NT2/D1 (cell line): ENCODE measurements around the gene RFLNA.
A peak's percentile ranks its signal among the peaks of the same experiment; 100 is the strongest.

Experiments used
- DNase-seq: peaks from one replicate; pipeline ENCODE4 v3.0.0-alpha.2; 2011; ENCODE audit warnings: low read depth, low spot score
- H3K27me3 ChIP-seq: 2 replicates; pipeline ENCODE4 v1.6.0; 2011; ENCODE audit warnings: mild to moderate bottlenecking; ENCODE audit not compliant: insufficient read length, insufficient read depth
- H3K36me3 ChIP-seq: 2 replicates; pipeline ENCODE4 v1.6.1; 2011; ENCODE audit warnings: mild to moderate bottlenecking, low read length, mixed read lengths; ENCODE audit not compliant: insufficient read depth, insufficient read length
- H3K4me1 ChIP-seq: 2 replicates; pipeline ENCODE4 v1.5.1; 2011; ENCODE audit not compliant: insufficient read depth, insufficient read length
- H3K4me3 ChIP-seq: 2 replicates; pipeline ENCODE4 v1.5.1; 2011; ENCODE audit warnings: low read depth; ENCODE audit not compliant: insufficient read length
- H3K9ac ChIP-seq: 2 replicates; pipeline ENCODE4 v1.6.0; 2011; ENCODE audit warnings: low read depth; ENCODE audit not compliant: insufficient read length
- H3K9me3 ChIP-seq: 2 replicates; pipeline ENCODE4 v1.5.1; 2011; ENCODE audit warnings: mild to moderate bottlenecking, low read length; ENCODE audit not compliant: insufficient read depth
- SUZ12 ChIP-seq: IDR thresholded peaks from 2 replicates; pipeline ENCODE4 v1.6.1; 2011; ENCODE audit not compliant: insufficient read length, insufficient read depth; ENCODE audit errors: extremely low read depth
- YY1 ChIP-seq: IDR thresholded peaks from 2 replicates; pipeline ENCODE4 v1.6.1; 2011; ENCODE audit not compliant: insufficient read length, insufficient read depth
- ZNF274 ChIP-seq: IDR thresholded peaks from 2 replicates; pipeline ENCODE4 v1.6.1; 2011; ENCODE audit warnings: mild to moderate bottlenecking, low read depth, low read length

The RFLNA gene

DNA sequence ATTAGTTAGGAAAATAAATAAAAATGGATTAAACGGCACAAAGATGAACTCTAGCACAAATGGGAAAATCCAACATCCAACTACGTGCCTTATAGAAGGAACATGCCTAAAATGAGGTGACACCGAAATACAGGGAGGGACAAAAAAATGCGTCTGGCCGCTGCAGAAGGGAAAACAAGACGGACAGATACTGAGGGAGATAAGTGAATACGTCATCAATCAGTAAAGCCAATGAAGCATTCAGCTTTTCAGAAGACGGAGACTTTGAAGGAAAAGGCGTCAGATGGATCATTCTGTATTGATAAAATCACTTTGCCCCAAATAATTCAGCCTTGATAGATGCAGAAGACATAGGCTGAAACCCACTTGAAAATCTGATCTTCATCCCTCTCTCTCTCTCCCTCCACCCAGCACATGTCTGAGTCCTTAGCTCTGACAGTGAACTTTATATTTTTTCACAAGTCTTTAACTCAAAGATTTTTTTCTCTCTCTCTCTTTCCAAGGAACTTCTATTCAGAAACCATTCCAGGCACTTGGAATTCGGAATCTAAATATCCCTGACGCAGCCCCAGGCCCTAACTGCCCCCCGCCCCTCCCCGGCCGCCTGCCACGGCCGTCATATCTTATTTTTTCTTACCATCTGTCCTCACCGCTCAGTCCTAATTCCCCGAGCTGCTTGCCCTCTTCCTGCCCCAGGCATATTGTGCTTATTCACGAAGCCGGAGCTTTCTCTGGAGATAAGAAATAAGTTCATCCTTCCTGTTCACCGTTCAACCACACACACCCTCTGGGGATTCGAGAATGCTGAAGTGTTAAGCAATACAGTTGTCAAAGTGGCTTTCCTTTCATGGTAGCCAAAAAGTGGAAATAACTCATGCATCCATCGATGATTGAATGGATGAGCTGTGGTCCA is 35.5 kb upstream of the RFLNA start:
- Histone ChIP-seq H3K36me3 (no peaks in the 10 kb centered on the region), H3K27me3 (no peaks in the 10 kb centered on the region), H3K4me3 (no peak overlapping the region), H3K9ac (no peak overlapping the region), H3K4me1 (peaks cover 2% of the 10 kb centered on the region), H3K9me3 (no peaks in the 10 kb centered on the region)
- no peak for TF ChIP-seq SUZ12
- TF ChIP-seq ZNF274 = no peak
- TF ChIP-seq YY1 = no peak
- DNase-seq = no peak

DNA sequence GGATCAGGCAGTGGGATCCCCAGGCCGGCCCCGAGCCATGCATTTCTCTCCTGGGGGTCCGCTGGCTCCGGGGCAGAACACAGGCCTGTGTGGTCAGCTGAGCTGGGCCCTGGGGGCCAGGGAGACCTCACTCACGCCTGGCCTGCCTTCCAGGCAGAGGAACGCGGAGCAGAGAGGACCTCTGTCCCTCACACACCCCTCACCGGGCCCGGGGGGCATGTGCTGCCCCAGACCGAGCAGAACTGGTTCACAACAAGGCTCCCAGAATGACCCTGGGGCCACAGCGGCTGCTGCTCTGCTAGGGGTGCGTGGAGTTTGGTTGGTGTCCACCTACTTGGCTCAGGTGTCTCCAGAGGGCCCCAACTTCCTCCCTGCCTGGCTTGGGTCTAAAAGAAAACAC is 33.0 kb upstream of the RFLNA start:
- H3K9ac ChIP-seq = no peak overlapping the region
- H3K4me3 ChIP-seq = no peak overlapping the region
- TF ChIP-seq YY1 (no peak), SUZ12 (no peak), ZNF274 (no peak)
- H3K9me3 ChIP-seq = no peaks in the 10 kb centered on the region
- DNase-seq = no peak
- peaks cover 2% of the 10 kb centered on the region for H3K4me1 ChIP-seq
- no peaks in the 10 kb centered on the region for H3K27me3 ChIP-seq
- H3K36me3 ChIP-seq = no peaks in the 10 kb centered on the region

DNA sequence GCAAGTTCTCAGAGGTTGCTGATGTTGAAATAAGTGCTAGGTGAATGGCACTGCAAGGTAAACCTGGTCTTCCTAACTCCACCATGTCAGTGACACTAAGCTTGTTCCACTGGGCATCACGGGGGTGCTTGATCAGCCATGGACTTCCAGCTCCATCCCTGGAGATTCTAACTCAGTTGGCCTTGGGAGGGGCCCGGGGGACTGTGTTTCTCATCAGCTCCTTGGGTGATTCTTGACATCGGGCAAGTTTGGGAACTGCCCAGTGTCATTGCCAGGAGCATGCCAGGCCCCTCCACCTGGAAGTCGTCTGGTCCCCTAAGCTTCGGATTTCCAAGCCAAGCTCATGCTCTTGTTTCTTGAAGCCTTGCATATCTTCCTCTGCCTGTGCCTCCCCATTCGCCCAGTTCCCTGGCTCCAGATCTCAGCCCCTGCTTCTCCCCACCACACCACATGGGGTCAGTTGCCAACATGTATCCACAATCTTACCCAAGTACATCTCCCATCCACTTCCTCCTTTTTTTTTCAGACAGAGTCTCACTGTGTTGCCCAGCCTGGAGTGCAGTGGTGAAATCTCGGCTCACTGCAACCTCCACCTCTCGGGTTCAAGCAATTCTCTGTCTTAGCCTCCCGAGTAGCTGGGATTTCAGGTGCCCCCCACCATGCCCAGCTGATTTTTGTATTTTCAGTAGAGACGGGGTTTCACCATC is 30.7 kb upstream of the RFLNA start:
- no peaks in the 10 kb centered on the region for H3K27me3 ChIP-seq
- no peak overlapping the region for H3K4me3 ChIP-seq
- no peaks in the 10 kb centered on the region for H3K36me3 ChIP-seq
- H3K4me1 ChIP-seq = peaks cover 2% of the 10 kb centered on the region
- no peak overlapping the region for H3K9ac ChIP-seq
- no peak for DNase-seq
- peaks cover 4% of the 10 kb centered on the region; the same call in 1 of the 2 replicates for H3K9me3 ChIP-seq
- TF ChIP-seq YY1 = no peak
- TF ChIP-seq SUZ12 = no peak
- no peak for TF ChIP-seq ZNF274

DNA sequence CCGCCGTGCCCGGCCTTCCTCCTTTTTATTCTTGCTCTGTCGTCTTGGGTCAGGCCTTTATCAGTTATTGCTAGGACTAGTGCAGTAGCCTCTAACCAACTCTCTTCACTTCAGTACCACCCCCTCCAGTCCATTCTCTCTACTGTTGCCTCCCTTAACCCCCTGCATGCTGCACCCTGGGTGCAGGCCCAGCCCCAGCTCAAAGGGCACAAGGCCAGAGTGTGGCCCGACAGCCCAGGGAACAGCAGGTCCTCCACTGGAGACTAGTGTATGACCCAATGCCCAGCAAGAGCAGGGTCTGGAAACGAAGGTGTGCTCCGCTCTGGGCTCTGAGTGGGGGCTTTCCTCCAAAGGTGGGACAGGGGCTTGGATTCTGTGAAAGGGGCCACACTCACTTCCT is 30.0 kb upstream of the RFLNA start:
- no peaks in the 10 kb centered on the region for H3K36me3 ChIP-seq
- DNase-seq = no peak
- no peak overlapping the region for H3K9ac ChIP-seq
- H3K4me1 ChIP-seq = peaks cover under 1% of the 10 kb centered on the region
- no peak overlapping the region for H3K4me3 ChIP-seq
- H3K9me3 ChIP-seq = peaks cover 4% of the 10 kb centered on the region; the same call in 1 of the 2 replicates
- H3K27me3 ChIP-seq = no peaks in the 10 kb centered on the region
- TF ChIP-seq SUZ12 (no peak), YY1 (no peak), ZNF274 (no peak)

DNA sequence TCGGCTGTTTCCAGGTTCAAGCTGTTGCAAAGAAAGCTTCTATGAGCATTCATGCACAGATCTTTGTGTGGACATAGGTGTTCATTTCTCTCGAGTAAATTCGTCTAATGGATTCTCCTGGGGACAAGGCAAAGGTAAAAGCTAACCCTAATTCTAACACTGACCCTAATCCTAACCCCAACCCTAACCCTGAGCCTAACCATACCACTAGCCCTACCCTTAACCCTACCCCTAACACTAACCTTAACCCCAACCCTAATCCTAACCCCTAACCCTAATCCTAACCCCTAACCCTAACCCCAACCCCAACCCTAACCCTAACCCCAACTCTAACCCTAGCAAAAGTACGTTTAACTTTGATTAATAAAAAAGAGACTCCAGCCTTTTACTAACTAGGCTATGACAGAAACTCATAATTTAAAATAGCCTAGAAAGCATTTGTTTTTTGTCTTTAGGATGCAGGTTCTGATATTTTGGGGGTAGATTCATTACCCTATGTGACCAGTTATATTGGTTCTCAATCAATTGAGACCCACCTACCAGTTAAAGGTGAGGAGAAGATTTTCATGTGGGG is 27.6 kb upstream of the RFLNA start:
- TF ChIP-seq ZNF274 = no peak
- no peak for TF ChIP-seq SUZ12
- TF ChIP-seq YY1 = no peak
- H3K36me3 ChIP-seq = no peaks in the 10 kb centered on the region
- H3K4me3 ChIP-seq = no peak overlapping the region
- H3K27me3 ChIP-seq = no peaks in the 10 kb centered on the region
- no peak for DNase-seq
- no peak overlapping the region for H3K9ac ChIP-seq
- peaks cover 3% of the 10 kb centered on the region for H3K4me1 ChIP-seq
- peaks cover 4% of the 10 kb centered on the region; the same call in 1 of the 2 replicates for H3K9me3 ChIP-seq

DNA sequence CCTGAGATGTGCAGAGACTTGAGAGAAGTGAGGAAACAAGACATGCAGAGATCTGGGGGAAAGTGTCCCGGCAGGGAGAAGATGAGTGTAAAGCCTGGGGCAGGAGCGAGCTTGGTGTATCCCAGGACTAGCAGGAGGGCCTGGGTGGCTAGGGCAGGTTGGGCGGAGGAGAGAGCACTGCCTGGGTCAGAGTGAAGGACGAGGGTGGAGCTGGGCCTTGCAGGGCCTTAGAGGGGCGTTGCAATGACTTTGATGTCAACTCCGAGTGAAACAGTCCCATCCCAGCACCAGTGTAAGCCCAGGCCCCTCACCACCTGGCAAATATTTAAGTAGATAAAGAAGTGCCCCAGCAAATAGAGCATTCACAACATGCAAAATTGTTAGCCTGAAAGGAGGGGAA is 24.2 kb upstream of the RFLNA start:
- no peak overlapping the region for H3K9ac ChIP-seq
- H3K27me3 ChIP-seq = no peaks in the 10 kb centered on the region
- TF ChIP-seq YY1 = no peak
- TF ChIP-seq ZNF274 = no peak
- DNase-seq = no peak
- no peaks in the 10 kb centered on the region for H3K36me3 ChIP-seq
- peaks cover 3% of the 10 kb centered on the region for H3K4me1 ChIP-seq
- H3K4me3 ChIP-seq = no peak overlapping the region
- H3K9me3 ChIP-seq = peaks cover 4% of the 10 kb centered on the region; the same call in 1 of the 2 replicates

DNA sequence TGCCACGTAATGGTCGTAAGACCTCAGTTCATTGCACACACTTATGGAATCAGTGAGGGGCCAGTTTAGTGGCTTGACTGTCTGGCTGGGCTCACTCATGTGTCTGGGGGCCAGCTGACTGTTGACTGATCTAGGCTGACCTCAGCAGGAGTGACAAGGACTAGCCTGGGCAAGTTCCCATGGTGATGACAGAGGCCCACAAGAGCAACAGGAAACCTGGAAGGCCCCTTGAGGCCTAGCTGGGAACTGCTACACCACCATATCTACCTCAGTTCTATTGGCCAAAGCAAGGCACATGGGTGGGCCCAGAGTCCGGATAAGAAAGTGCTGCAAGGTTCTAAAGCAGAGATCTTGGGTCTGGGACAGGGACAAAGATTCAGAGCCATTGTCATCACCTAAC is 21.3 kb upstream of the RFLNA start:
- H3K27me3 ChIP-seq = no peaks in the 10 kb centered on the region
- peak; percentile 56 for DNase-seq
- TF ChIP-seq ZNF274 (no peak), YY1 (no peak)

More for the DNA sequence above, 21.3 kb upstream of the RFLNA start:
- Histone ChIP-seq H3K9me3 (peaks cover 4% of the 10 kb centered on the region; the same call in 1 of the 2 replicates), H3K9ac (no peak overlapping the region), H3K36me3 (no peaks in the 10 kb centered on the region), H3K4me1 (peaks cover 6% of the 10 kb centered on the region), H3K4me3 (no peak overlapping the region)
